GDM1 (cell line): ENCODE results near the gene IL26.

Experiments used
- DNase-seq: peaks from one replicate; lab custom pipeline; 2025; lab: John Stamatoyannopoulos, UW

Gene IL26, protein sequence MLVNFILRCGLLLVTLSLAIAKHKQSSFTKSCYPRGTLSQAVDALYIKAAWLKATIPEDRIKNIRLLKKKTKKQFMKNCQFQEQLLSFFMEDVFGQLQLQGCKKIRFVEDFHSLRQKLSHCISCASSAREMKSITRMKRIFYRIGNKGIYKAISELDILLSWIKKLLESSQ

DNA sequence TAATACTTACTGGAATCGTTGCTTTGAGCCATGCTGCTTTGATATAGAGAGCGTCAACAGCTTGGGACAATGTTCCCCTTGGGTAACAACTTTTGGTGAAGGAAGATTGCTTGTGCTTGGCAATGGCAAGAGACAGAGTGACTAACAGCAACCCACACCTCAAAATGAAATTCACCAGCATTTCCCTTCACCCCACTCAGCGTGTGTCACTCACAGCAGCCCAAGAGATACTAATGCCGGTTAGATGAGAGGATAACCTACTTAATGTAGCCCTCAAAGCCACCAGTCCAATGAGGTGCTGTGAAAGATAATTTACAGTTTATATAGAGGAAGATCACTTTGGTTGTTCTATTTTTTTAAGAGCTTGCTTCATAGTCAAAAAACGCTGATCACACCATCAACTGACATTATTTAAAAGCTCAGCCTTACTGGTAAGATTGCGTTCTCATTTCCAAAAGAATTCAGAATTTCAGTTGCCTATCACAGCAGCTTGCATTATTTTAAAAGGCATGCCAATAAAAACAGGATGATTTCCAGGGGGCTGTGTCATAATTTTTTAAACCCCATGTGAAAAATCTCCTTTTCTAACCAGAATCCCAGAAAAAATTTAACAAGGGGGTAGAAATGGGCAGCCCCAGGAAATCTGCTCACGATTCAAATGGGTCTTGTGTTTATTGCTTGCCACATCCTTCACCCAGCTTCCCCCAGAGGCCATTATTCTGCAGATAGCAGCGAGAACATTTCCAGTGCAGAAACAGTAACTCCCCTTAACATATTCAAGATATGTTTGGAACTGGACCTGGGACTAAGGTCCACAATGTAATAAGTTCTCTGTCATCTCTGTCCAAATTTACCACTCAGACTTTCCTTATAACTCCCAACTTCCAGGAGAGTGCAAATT, at the start of gene IL26:
Gene IL26 (minus strand): TSS at position 235 of the 901 bp plus-strand sequence. CDS start 54 bp downstream, at position 181.
- DNase-seq, result no peak

DNA sequence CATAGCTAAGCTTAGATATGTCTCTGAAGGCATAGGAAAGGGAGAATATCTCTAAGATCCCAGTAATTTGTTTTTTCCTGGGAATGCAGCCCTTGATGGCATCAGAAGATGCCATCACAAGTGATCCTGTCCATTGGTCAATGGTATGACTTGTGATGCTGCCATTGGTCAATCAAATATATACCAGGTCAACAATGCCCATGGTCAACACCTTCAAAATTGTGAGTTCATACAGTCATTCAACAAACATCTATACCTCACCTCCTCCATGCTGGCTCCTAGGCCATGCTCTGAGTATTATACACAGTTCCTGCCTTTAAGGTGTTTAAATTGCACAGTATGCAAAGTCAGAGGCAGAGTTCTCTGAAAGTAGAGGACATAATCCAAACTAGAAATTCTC, 47.1 kb upstream of the IL26 start:
- no peak for DNase-seq

DNA sequence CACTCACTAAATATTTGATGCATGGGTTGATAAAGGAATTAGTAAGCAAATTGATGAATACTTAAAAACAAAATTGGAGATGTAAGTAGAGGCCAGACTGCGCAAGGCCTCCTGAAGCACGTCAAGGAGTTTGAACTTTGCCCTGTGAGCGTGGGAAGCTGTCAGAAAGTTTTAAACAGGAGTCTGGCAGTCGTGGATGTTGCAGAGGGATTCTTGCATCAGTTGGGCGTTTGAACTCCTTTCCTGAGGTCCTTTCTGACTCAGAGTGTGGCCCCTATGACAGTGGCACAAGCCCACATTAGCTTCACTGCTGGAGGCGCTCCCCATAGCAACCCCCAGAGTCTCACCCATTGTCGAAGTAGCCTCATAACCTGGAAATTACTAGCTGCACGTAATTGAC, 45.7 kb upstream of the IL26 start:
- no peak for DNase-seq

DNA sequence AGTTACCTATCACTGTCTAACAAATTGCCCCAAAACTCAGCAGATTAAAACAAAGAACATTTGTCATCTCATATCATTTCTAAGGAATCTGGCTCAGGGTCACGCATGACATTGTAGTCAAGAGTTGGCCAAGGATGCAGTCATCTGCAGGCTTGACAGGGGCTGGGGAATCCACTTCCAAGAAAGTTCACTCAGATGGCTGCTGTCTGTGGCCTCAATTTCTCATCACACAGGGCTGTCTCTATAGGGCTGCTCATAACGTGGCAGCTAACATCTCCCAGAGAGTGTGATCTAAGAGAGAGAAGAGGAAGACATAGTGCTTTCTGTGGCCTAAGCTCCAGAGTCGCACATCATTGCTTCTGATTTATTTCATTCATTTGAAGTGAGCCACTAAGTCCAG, 44.7 kb upstream of the IL26 start:
- DNase-seq, result no peak

DNA sequence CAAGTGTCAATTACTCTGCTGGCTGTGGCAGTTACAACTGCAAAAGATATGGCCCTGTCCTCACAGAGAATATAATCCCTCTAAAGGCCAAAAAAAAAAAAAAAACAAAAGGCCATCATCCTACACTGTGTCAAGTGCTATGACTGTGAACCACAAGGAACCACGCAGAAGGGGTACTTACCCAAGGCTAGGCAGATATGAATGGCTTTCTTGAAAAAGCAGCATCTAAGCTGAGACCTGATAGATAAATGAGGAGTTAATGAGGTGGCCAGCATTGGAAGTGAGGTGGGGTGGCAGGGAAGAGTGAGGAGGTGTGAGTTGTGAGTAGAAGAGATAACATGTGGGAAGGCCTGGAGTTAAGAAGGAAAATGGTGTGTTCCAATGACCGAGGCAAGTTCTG, 44.2 kb upstream of the IL26 start:
- no peak for DNase-seq

DNA sequence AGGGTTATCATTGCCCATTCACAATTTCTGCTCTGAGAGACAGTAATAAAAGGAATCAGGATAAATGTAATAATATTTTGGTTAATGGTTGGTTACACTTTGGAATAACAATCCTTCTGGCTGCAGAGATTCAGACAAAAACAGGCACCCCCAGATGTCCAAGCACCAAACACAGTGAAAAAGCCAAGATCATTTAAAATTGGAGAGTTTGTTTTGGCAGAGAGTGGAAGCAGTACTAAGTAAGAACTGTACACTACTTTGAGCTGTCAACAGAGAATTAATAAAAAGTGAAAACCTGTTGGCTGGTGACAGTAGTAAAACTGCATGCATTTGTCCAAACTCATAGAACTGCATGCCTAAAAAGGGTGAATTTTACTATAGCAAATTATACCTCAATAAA, 43.4 kb upstream of the IL26 start:
- DNase-seq, result no peak

DNA sequence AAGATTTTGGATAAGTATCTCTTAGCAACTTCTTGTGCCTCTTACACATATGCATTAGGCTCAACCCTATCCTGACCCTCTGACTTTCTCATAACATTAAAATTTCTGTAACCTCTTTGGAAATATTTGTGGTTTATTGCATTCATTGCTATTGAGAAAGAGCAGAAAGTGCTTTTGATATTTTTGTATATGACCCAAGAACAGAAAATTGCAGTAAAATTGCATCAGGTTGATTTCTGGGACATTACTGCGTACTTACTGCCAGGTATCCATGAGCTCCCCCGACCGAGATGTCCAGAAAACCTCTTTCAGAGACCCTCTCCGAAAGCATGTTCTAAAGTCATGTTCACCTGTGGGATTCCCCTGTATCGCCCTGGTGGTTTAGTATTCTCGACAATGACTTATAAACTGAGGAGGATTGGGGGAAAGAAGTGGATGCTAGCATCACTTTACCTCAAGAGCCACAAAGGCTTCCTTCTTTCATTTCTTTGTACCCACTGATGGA, 42.3 kb upstream of the IL26 start:
- DNase-seq, result no peak

DNA sequence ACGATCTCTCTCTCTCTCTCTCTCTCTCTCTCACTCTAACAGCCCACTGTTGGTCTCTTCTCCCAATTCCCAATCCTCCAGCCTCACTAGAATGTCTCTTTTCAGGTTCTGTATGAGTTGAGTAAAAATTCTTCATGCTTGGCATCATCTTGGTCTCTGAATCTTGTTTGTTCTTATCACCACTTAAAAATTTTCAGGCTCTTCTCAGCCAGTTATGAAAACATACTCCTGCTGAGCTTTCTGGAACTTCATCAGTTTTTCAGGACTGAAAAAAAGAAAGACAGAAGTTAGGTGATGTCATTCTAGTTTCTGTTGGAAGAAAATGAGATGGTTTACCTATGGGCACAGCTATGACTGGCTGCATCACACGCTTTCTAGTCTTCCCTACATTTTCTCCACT, 39.2 kb upstream of the IL26 start:
- DNase-seq, result no peak

DNA sequence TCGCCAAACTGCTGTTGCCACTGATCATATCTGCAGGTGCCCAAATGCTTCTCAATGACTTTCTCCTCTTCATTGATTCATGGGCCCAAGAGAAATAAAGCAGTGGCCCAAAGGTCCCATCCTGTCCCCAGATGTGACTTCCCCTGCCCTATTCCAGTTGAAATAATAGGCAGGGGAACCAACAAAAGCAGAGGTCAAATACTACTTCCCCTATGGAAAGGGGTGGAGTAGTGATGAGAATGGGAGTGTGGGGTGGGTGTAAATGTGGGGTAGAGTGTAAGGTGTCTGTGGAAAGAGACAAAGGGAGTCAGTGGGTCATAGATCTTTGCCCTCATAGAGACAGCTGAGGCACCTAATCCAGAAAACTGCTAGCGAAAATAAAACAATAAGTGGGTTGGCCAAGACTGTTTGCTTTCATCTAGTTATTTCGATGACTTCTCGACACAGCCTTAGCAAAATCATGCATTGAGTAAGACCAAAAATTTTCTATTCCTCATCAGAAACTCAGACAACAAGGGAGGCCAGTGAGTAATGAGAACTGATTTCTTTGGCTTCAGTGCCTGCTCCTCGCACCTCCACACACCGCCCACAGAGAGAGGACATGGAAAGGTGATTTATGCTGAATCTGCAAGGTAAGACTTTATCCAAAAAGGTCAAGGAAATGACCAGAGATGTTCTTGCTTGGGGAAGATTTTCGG, 38.7 kb upstream of the IL26 start:
- no peak for DNase-seq

DNA sequence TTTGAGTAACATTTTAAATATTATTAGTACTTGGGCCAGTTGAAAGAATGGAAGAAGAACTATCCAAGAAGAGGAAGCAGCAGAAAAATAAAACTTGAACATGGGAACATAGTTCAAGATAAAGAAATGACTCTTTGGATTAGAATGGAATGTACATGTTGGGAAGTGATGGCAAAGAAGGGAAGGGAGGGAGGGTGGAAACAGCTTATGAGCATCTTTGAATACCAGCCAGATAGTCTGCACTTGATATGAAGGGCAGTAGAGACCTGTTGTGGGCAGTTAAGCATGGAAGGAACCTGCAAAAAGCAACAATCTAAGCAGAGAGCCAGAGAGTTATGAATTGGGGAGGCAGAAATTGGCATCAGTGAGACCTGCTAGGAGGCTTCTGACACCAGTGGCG, 37.8 kb upstream of the IL26 start:
- DNase-seq, result no peak

DNA sequence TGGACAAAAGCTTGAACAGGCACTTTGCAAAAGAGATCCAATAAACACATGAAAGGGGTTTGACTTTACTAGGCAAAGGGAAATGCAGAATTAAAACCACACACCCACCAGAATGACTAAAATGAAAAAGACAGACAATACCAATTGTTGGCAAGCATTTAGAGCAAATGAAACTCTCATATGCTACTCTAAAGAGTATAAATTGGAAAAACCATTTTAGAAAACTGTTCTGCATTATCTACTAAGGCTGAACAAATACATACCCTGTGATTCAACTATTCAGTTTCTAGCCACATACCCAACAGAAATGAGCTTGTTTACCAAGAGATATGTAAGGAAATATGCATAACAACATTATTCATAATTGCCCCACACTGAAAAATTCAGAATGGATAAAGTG, 36.3 kb upstream of the IL26 start:
- no peak for DNase-seq

DNA sequence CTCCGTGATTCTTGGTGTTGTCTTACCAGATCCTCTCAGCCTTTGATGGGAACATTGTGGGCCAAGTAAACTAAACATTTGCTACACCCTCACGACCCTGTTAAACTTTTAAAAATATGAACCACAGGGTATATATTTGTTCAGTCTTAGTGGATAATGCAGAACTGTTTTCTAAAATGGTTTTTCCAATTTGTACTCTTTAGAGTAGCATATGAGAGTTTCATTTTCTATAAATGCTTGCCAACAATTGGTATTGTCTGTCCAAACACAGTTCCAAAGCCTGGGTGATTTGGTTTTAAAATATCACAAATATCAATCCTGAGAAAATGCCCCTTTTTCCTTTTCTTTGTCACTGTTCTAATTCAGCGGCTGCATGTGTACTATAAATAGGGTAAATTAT, 34.5 kb upstream of the IL26 start:
- no peak for DNase-seq

DNA sequence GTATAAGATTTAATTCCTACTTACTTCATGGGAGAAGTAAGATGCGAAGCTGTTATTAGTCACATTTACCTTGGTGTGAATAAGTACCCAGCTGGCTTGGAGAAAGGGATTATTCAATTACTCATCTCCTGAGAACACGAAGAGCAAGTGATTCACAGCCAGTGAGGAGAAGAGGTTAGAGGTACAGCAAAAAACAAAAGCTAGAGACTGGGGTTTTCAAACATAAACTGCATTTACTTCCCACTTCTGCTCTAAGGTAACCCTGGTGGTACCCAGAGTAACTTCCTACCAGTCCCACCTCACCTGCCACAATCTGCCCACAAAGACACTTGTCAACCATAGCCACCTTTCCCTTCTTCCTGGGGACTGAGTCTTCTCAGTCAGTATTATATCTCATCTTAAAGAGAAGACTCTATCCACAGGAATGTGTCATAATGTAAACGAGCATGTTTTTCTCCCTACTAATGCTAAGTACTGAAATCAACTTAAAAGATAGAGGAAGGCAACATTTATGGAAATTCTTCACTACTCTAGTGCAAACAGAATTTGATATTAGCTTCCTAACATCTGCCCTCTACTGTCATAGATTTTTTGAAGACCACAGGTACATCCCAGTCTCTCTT, 33.8 kb upstream of the IL26 start:
- DNase-seq, result no peak

DNA sequence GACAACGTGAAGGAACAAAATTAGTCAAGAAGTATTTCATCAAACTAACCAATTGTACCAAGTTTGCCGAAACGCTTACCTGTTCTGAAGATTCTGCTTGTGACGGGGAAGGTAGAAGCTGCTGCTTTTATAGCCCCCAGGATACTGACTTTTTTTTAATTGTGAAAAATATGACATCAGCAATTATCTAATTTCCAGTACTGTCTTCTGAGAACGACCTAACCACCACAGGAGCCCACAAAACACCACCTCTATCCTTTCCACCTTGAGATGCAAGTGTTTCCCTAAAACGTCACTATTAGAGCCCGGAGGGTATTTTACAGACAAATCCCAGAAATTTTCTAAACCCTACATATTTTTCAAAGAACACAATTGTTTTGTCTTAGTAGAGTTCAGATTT, 27.9 kb upstream of the IL26 start, which contains the start of gene IL22:
Gene IL22 (minus strand): TSS at position 101 of the 400 bp plus-strand sequence. CDS start 156 bp downstream, outside the sequence.
- DNase-seq, result no peak

DNA sequence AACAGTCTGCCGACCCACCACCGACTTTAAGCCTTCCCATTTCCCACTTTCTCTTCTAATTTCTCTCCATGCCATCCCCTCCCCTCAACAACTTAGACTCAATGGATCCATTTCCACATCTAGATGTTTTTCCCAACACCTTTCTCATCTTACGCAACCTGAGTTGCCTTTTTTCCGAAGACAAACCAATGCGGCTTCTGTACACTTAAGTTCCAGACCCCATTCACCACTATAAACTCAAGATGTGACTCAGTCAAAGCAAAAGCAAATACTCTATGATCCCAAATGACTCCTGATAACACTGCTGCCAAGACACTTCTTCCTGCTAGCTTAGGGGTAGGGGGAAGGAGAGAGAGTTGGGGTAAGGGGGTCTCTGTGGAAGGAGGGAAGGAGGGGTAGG, 26.5 kb upstream of the IL26 start:
- no peak for DNase-seq

DNA sequence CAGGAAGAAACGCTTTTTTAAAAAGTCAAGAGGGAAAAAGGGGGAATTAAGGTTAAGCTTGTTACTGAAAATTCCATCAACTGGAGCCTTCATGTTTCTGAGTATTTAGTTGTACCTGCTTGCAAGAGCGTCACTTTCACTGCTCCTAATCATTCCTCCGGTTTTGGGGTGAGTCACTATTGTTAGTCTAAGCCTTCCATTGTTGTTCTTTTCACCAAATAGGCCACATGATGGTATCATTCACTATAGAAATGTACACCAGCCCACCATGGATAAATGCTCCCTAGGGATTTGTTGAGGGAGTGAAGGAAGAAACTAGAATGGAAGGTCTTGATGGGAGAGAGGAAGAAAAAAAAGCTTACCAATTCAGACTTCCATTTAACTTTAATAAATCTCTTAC, 24.8 kb upstream of the IL26 start:
- no peak for DNase-seq

DNA sequence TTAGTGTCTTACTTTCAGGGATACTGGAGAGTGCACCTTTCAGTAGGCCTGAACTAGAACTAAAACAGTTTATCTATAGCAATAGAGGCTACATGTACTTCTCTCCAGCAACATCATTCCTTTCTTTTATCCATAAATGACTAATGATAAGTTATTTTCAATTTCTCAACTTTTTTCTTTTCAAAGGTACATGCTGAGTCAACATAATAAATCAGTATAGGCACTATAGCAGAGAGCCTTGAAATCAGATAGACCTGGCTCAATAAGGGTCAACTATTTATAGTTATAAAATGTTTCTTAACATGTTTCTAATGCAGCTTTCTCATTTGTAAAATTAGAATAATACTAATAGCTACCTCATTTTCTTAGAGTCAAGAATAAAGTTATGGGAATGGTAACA, 22.2 kb upstream of the IL26 start:
- no peak for DNase-seq

DNA sequence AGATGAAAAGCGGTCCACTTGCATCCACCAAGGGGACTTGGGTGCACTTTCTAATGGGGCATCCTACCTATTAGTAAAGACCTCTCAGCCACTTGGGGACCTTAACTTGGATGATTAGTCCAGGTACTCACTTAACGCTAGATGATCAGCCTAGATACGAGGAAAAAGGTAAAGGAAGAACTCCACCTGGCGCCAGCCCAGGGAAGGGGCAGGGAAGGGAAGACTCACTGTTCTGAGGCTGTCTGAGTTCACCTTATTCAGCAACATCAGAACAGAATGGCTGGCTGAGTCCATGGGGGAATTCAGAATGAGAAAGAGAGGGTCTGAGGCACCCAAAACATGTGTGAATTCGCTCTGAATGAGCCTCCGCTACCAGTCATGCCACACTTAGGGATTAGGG, 20.7 kb upstream of the IL26 start:
- DNase-seq, result no peak

DNA sequence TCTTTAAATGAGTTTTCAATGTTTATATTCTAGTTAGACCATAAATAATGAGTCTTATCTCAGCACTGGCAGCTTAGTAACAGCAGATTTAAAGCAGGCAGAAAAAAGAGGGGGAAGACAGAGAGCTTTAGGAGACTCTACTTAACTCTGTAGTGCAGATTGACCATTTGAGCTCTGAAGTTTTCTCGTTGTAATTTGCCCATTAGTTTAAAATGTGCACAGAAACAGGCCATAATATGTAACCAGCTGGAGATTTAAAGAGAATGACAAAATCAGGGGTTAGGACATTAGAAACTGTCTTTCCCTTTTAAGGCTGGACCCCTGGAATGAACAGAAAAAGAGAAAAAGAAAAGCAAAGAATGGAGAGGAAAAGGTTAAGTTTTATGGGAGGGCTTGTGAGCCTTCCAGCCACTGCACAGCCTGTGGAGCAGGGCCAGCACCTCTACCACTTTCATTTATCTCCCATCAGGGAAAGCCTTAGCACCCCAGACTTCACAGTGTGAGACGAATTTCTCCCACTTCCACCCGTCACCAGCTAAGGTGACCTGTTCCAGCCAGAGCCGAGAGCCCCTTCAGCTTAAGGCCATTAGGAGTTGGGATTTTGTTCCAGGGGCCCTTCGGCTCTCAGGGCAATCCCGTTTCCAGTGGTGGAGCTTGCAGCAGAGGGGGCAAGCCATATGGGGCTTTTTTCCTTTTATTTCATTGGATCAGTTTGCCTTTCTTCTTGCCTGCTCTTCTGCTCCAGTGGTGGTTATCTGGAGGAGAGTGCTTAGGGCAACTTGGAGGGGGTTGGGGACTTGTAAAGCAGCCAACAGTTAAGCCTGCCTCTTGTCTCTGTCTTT, 19.8 kb upstream of the IL26 start:
- no peak for DNase-seq

DNA sequence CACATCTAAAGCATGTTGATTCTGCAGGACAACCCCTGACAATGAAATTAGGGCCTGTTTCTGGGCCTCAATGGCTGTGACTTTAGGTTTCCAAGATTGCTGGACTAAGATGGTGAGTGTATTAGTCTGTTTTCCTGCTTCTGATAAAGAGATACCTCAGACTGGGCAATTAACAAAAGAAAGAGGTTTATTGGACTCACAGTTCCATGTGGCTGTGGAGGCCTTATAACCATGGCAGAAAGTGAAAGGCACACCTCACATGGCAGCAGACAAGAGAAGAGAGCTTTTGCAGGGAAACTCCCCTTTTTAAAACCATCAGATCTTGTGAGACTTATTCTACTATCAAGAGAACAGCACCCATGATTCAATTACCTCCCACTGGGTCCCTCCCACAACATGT, 17.2 kb upstream of the IL26 start:
- DNase-seq, result no peak

DNA sequence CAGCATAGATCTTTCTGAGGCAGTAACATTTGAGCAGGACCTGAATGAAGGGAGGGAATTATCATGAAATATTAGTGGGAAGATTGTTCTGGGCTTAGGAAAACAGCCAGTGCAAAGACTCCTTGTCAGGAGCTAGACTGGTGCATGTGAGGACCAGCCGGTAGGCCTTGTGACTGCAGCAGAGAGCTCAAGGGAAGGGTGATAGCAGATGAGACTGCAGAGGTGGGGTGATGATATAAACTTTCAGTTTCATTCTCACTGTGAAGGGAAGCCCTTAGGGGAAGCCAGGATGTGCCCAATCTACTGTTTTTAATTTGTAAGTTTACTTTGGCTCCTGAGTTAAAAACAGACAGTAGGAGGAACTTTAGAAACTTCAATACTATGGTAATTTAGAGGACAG, 15.4 kb upstream of the IL26 start:
- no peak for DNase-seq
